GM19099 (cell line): Measurements from ENCODE around the gene SSU72.

Experiments used
- POLR2A ChIP-seq: IDR thresholded peaks from 3 replicates; pipeline ENCODE4 v1.6.1; 2011; ENCODE audit warnings: low read depth; ENCODE audit not compliant: insufficient read length; ENCODE audit errors: extremely low read depth

Gene SSU72

DNA sequence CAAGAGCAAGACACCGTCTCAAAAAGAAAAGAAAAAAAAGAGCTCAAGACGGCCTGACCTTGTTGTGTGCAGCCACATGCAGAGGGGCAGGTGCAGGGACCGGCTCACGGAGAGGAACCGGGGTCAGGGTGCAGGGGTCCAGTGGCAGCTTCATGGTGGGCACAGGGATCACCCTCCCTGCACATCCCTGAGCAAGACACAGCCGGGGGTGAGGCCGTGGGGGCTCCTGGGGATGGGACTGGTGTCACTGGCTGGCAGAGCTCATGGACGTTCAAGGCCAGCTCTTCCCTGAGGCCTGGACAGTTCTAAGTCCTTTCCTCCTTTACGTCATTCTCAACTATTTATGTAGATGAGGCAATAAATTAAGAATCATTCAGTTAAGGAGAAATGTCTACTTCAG, 27.7 kb downstream of the SSU72 start:
- no peak for TF ChIP-seq POLR2A

DNA sequence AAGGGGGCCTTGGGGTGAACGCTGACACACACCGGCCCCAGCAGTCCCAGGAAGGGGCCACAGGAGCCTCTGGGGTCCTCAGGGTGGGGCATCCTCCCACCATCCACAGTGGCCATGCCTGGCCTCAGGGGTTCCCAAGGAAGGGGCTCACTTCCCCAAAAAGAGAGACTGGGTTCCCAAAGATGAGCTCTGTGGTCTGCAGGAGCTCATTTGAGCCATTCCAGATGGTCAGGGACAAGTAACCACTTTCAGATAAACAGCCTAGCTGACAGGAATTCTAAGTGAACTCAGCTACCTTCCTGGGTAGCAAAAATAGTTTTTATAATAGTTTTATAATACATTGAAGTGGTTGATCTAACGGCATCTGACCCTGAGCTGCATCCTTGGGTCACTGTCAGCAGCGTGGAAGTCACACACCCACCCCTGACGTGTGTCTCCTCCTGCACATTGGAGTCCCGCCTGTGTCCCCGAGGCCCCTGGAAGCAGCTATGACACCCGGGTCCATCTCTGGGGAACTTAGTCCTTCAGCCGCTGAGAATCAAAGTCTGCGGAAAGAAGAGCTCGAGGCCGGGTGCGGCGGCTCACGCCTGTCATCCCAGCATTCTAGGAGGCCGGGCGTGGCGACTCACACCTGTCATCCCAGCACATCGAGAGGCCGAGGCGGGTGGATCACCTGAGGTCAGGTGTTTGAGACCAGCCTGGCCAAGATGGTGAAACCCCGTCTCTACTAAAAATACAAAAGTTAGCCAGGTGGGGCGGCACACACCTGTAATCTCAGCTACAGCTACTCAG, 28.5 kb downstream of the SSU72 start:
- no peak for TF ChIP-seq POLR2A

DNA sequence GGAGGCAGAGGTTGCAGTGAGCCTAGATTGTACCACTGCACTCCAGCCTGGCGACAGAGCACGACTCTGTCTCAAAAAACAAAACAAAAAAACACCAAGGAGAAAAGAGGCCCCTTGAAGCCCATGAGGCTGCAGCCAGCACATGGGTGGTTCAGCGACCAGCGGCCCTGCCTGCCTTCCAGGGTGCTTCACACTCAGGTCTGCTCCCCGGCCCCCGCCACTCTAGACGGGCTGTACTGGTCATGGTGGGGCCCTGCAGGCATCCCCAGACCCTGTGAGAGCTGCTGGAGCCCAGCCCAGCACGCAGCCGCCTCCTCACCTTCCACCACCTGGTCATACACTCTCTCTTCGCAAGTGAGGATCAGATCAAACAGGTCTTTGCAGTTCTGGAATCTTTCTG, 30.1 kb downstream of the SSU72 start:
- no peak for TF ChIP-seq POLR2A

DNA sequence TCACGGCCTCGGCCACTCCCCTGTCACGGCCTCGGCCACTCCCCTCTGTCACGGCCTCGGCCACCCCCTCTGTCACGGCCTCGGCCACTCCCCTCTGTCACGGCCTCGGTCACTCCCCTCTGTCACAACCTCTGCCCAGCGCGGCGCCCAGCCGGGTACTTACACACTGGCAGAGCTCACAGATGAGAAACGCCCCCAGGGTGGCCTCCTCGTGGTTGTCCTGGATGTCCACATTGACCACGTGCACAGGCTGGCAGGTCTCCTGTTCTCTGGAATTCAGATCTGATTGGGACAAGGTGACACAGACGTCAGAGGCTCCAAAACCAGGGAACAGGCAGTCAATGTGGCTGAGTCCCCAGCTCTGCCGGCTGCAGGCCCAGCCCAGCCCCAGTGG, 31.0 kb downstream of the SSU72 start:
- TF ChIP-seq POLR2A, result no peak

DNA sequence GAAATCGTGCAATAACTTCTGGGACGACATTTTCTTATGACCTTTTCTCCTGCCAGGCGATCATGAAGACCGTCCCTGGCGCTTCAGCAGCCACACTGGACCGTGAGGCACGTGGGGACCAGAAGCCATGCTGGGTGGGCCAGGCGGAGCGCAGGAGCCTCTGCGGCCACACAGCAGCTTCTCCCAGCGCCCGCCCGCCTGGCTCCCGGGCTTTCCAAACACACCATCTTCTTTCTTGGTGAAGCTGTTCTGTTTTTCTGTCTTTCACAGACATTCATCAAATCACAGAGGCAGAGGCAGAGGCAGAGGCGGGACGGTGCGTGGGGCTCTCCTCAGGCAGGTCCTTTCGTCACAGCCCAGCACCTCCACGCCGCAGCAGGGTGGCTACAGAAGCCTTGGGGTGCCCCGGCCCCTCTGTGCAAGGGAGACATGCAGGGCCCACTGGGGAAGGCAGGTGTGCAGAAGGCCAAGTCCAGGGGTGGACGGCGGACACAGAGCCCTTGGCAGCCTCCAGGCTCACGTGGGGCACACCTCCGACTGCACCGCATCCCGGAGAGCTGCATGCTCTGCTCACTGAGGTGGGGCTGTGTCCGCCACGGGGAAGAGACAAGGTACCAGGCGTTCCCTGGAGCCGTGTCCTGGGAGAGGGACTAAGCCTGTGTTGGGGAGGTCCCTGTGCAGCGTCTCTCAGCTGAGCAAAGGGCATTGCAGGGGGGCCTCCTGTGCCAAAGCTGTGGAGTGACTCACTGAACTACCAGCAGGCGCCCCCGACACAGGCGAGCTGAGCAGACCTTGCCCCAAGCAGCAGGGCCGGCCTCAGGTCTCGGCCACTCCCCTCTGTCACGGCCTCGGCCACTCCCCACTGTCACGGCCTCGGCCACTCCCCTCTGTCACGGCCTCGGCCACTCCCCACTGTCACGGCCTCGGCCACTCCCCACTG, 31.6 kb downstream of the SSU72 start:
- TF ChIP-seq POLR2A, result no peak

DNA sequence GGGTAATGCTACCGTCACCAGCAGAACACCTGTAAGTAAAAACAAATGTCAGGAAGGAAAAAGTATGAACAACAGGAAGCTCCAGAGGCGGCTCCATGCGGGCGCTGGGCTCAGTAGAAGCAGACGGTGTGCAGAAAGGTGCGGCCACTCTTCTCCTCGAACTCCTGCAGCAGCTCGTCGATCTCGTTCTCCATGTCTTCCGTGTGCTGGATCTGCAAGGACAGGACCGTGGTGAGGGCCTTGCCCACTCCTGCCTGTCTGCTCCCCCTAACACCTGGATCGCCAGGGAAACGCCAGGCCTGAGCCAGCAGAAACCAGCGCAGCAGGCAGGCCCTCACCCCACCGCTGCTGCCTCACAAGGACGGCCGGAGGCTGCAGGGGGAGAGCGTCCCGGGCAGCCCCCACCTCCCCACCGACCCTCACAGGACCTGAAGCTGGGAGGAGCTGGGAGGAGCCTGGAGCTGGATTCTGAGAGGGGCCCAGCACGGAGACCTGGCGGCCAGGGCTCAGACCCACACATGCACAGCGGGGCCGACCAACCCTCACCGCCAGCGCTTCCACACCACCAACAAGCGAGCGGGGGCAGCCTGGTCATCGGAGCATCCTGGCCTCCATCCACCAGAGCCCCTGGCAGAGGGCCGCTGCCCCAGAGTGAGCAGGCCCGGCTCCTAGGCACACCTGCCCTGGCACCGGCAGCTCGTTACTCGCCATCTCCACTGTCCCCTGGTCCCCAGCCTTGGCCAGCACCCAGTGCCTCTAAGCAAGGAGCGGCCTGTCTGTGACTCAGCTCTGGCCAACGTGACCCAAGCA, 32.5 kb downstream of the SSU72 start:
- no peak for TF ChIP-seq POLR2A

DNA sequence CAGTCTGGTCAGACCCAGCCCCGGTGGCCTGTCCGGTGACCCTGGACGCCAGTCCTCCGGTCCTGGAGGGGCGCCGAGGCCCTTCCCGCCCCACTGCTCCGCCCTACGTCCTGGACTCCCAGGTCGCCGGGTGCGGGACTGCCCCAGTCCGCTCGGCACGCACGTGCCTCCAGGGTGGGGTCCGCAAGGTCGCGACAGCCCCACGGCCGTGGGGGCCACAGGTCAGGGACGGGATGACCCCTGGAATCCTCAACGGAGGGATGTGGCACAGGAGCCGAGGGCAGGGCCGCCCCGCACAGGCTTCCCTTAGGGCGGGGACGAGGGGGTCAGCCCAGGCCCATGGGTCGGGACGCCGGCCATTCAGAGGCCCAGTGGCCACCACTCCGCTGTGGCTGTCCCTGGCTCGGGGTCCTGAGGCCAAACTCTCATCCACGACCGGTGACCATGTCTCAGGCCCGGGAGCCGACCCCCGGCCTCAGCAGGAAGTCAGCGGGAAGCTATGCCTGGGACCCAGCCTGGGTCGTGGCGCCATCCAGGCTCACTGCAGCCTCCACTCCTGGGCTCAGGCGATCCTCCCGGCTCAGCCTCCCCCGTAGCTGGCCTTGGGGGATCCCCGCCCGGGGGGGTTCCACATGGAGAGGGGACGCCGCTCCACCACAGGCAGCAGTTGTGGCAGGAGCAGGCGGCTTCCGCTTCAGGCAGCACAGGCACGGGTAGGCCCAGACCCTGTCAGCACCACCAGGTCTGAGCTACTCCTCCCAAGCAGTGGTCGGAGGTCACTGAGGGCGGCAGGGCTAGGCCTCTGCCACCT, 33.6 kb downstream of the SSU72 start:
- no peak for TF ChIP-seq POLR2A

DNA sequence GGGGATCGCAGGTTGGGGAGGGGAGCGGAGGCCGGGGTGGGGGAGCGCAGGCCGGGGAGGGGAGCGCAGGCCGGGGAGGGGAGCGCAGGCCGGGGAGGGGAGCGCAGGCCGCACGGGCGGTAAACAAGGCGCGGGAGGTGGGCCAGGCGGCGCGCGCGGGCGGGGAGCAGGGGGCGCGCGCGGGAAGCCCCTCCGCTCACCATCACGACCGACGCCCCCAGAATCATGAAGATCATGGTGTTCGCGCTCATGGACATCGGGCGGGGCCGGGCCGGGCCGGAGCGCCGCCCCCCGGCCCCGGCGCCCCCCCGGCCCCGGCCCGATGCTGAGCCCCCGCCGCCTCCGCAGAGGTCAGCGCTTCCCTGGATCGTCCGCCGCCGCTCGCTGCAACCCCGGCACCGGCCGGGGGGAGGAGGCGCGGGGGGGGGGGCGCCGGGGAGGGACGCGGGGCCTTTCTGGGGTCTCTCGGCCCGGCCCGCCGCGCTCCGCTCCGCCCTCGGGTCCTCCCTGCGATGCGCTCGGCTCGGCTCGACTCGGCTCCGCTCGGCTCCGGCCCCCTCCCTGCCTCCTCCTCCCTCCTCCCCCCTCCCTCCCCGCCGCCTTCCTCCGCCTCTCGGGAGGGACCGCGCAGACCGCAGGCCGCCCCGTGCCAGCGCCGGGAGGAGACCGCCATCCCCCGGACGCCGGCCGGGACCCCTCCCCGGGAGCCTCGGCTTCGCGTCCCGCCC, 34.4 kb downstream of the SSU72 start, which contains the start of gene TMEM240:
Gene TMEM240, minus strand, starts transcription at position 535 of the 728 bp plus-strand sequence. Its CDS starts 278 bp downstream, at position 257.
- TF ChIP-seq POLR2A, result no peak

DNA sequence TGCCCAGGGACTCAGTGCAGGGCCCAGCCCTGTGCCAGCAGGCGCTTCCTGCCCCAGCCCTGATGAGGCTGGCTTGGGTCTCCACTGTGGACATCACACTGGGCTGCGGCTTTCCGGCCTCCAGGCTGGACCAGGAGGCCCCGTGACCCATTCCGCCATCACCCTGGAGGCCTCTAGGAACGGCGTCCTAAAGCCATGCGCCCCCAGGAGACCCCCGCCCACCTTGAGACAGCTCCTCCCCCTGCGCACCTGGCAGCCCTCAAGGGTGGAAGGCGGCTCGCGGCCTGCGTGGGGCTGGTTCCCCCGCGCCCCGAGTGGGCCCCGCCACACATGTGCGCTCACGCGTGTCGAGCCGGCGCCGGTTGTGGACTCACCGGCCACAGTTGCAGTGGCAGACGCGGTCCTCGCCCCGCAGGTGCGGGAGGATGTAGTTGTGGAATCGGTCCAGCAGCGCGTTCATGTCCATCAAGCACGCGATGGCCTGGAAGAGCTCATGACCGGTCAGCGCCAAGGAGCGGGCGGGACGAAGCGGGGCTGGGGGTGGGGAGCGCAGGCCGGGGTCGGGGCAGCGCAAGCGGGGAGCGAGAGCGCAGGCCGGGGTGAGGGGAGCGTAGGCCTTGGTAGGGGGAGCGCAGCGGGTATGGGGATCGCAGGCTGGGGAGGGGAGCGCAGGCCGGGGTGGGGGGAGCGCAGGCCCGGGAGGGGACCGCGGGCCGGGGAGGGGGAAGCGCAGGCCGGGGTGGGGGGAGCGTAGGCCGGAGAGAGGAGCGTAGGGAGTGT, 35.2 kb downstream of the SSU72 start:
- no peak for TF ChIP-seq POLR2A

DNA sequence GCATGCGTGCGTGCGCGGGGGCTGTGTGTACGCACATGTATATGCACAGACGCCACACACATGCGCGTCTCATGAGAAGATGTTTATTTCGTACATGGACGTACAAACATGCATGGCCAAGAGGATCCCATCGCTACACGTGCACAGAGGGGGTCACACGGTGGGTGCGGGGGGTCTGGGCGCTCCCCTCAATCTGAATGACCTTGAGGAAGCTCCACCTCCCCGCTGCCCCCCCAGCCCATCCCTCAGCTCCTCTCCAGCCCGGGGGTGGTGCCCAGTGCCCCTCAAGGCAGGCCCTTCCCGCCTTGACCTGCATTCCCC, 35.7 kb downstream of the SSU72 start:
- TF ChIP-seq POLR2A, result no peak

DNA sequence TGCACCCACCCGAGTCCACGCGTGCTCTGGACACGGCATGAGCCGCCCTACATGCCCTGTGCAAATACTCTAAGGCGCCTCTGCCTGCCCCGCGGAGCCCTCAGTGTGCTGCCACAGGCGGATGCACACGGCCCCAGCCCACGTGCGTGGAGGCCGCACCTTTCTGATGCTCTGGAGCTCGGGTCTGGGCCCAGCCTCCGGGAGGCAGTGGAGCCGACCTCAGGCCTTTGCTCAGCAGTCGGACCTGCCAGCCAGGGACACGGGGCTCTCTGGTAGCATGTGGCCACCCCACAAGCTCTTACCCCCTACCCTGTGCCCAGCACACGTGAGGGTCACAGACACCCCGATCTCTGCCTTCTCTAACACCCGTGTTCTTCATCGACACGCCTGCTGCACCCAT, 36.3 kb downstream of the SSU72 start:
- no peak for TF ChIP-seq POLR2A

DNA sequence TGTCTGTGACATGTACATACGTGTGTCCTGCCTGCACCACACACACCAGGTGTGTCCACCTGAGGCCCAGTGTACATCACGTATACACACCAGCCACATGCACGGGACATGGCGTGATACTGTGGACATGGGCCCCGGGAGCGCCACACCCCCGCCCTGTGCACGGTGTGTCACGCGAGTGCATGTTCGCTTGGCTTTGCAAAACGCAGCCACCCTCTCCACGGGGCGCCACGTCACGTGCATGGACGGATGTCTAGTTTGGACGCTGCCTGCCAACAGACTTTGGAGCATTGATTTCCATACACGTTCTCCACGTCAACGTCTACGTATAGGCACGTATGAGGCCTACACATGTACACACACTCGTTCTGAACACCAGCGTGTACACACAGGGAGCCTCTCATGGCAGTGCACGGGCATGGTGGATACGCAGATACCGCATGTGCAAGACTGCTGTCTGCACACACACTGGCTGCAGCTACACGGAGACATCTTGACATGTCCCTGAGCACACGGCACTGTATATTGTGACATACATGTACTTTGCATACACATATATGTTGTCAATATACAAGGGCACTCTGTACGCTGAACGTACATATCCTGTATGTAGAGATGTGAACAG, 36.9 kb downstream of the SSU72 start:
- no peak for TF ChIP-seq POLR2A

DNA sequence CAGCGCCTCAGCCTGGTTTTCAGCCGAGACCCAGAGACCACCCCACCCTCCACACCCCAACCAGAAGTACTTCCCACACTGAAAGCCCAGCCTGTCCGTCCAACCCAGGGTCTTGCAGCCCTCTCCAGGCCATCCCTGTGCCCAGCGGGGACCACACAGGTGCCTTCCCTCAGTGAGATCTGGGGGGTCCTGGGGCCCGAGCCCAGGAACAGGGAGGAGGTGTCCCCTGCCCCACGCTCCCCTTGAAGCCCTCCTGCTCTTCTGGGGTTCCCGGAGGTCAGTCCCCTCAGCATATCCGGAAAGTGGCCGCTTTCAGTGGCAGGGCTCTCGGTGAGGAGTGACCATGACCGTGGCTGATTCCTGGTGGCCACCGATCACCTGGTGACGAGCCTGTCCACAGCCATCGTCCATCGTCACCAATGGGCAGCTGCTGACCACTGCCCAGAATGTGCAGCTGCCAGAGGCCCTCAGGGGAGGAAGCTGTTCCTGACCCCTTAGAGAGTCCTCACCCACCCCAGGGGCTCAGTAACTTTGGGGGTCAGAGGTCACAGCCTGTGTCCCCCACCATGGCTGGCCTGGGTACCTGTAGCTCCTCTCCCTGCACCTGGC, 37.6 kb downstream of the SSU72 start:
- no peak for TF ChIP-seq POLR2A
